ENCODE data around the gene SVOPL. TPM values are rescaled to one million over a fixed set of nuclear protein-coding genes. Genes with fewer than 3 reads are reported as not detected.

SVOPL gene
- total RNA-seq, 1 donor from 2014 or later, result 0.74 TPM

GRCh38 chr7:138669364-138669763, 31.8 kb downstream of the SVOPL start:
- Histone ChIP-seq H3K27ac (no peak overlapping the region), H3K4me1 (no peaks in the 10 kb centered on the region), H3K9me3 (no peaks in the 10 kb centered on the region), H3K27me3 (ENCODE audit: low read depth) (no peaks in the 10 kb centered on the region), H3K4me3 (no peak overlapping the region), H3K36me3 (no peaks in the 10 kb centered on the region)
- TF ChIP-seq CTCF (IDR thresholded peaks at IDR 0.05), result no peak
- ATAC-seq, result no peak
- DNase-seq, result no peak
- intact Hi-C loops (cut with DNase I), result no loop called here

- Histone ChIP-seq H3K9me3 (no peaks in the 10 kb centered on the region), H3K36me3 (no peaks in the 10 kb centered on the region), H3K4me3 (no peak overlapping the region), H3K27ac (no peak overlapping the region), H3K4me1 (no peaks in the 10 kb centered on the region), H3K27me3 (ENCODE audit: low read depth) (no peaks in the 10 kb centered on the region)
- ATAC-seq, result no peak
- no peak for DNase-seq
- no peak for TF ChIP-seq CTCF (IDR thresholded peaks at IDR 0.05)
- intact Hi-C loops (cut with DNase I), result no loop called here
Observed at GRCh38 chr7:138668946-138669345, 32.2 kb downstream of the SVOPL start.

- Histone ChIP-seq H3K27ac (no peak overlapping the region), H3K4me3 (no peak overlapping the region), H3K9me3 (no peaks in the 10 kb centered on the region), H3K27me3 (ENCODE audit: low read depth) (no peaks in the 10 kb centered on the region), H3K36me3 (no peaks in the 10 kb centered on the region), H3K4me1 (no peaks in the 10 kb centered on the region)
- TF ChIP-seq CTCF (IDR thresholded peaks at IDR 0.05), result no peak
- ATAC-seq (no peak), DNase-seq (no peak)
- intact Hi-C loops (cut with DNase I), result no loop called here
Observed at GRCh38 chr7:138668229-138668596, 32.9 kb downstream of the SVOPL start.

GRCh38 chr7:138667535-138668228, 33.5 kb downstream of the SVOPL start:
- H3K4me1 ChIP-seq, result no peaks in the 10 kb centered on the region
- no peak for ATAC-seq
- no peak for TF ChIP-seq CTCF (IDR thresholded peaks at IDR 0.05)

GRCh38 chr7:138666385-138666784, 34.8 kb downstream of the SVOPL start:
- Histone ChIP-seq H3K27ac (no peak overlapping the region), H3K4me1 (no peaks in the 10 kb centered on the region), H3K36me3 (no peaks in the 10 kb centered on the region), H3K9me3 (no peaks in the 10 kb centered on the region), H3K4me3 (no peak overlapping the region), H3K27me3 (ENCODE audit: low read depth) (no peaks in the 10 kb centered on the region)
- intact Hi-C loops (cut with DNase I), result no loop called here
- ATAC-seq (no peak), DNase-seq (no peak)
- TF ChIP-seq CTCF (IDR thresholded peaks at IDR 0.05), result no peak

More at GRCh38 chr7:138667535-138668228, 33.5 kb downstream of the SVOPL start:
- Histone ChIP-seq H3K9me3 (no peaks in the 10 kb centered on the region), H3K27ac (no peak overlapping the region), H3K4me3 (no peak overlapping the region), H3K36me3 (no peaks in the 10 kb centered on the region), H3K27me3 (ENCODE audit: low read depth) (no peaks in the 10 kb centered on the region)
- intact Hi-C loops (cut with DNase I), result no loop called here
- DNase-seq, result no peak
